HG02970 (cell line): ENCODE data around the gene FRMD3.

ENCODE experiments used
- ATAC-seq: cut with Tn5 transposase; IDR thresholded peaks from one replicate; pipeline ENCODE4 v1.9.1; 2021; ENCODE audit warnings: mild to moderate bottlenecking, moderate library complexity, moderate number of reproducible peaks; ENCODE audit not compliant: unreplicated experiment, low FRiP score

Gene FRMD3

GRCh38 chr9:83441390-83441789 is 96.8 kb downstream of the FRMD3 start:
- ATAC-seq: no peak

- ATAC-seq: no peak
Measured at GRCh38 chr9:83440641-83441040, 97.6 kb downstream of the FRMD3 start.

GRCh38 chr9:83435301-83435700 is 102.9 kb downstream of the FRMD3 start:
- no peak for ATAC-seq

- ATAC-seq: no peak
Measured at GRCh38 chr9:83434254-83434653, 103.9 kb downstream of the FRMD3 start.

- no peak for ATAC-seq
Measured at GRCh38 chr9:83433846-83434245, 104.4 kb downstream of the FRMD3 start.

- no peak for ATAC-seq
Measured at GRCh38 chr9:83432877-83433550, 105.2 kb downstream of the FRMD3 start.

- no peak for ATAC-seq
Measured at GRCh38 chr9:83432104-83432627, 106.0 kb downstream of the FRMD3 start.

GRCh38 chr9:83431101-83432060 is 106.8 kb downstream of the FRMD3 start:
- no peak for ATAC-seq

GRCh38 chr9:83430681-83431080 is 107.5 kb downstream of the FRMD3 start:
- no peak for ATAC-seq

- ATAC-seq: no peak
Measured at GRCh38 chr9:83429229-83429628, 109.0 kb downstream of the FRMD3 start.

- no peak for ATAC-seq
Measured at GRCh38 chr9:83425240-83425639, 113.0 kb downstream of the FRMD3 start.

GRCh38 chr9:83424831-83425230 is 113.4 kb downstream of the FRMD3 start:
- ATAC-seq: no peak

- ATAC-seq: no peak
Measured at GRCh38 chr9:83423815-83424707, 114.1 kb downstream of the FRMD3 start.

- no peak for ATAC-seq
Measured at GRCh38 chr9:83422527-83422926, 115.7 kb downstream of the FRMD3 start.

- no peak for ATAC-seq
Measured at GRCh38 chr9:83420486-83420885, 117.7 kb downstream of the FRMD3 start.

GRCh38 chr9:83419961-83420360 is 118.2 kb downstream of the FRMD3 start:
- no peak for ATAC-seq

- ATAC-seq: no peak
Measured at GRCh38 chr9:83418283-83418682, 119.9 kb downstream of the FRMD3 start.

- ATAC-seq: no peak
Measured at GRCh38 chr9:83413367-83413766, 124.8 kb downstream of the FRMD3 start.

GRCh38 chr9:83410701-83411100 is 127.5 kb downstream of the FRMD3 start:
- no peak for ATAC-seq

GRCh38 chr9:83406921-83407320 is 131.3 kb downstream of the FRMD3 start:
- no peak for ATAC-seq
